HG03457 (cell line): ENCODE data around the gene BRS3.

Experiments
- ATAC-seq: cut with Tn5 transposase; IDR thresholded peaks from one replicate; pipeline ENCODE4 v1.9.1; 2021; ENCODE audit warnings: moderate number of reproducible peaks; ENCODE audit not compliant: unreplicated experiment

The BRS3 gene

GRCh38 chrX:136493011-136493410 is 5.3 kb downstream of the BRS3 start:
- no peak for ATAC-seq

- no peak for ATAC-seq
Observed at GRCh38 chrX:136495043-136495442, 7.3 kb downstream of the BRS3 start.

- ATAC-seq = no peak
Observed at GRCh38 chrX:136496186-136496763, 8.5 kb downstream of the BRS3 start.

GRCh38 chrX:136496764-136497555 is 9.2 kb downstream of the BRS3 start:
- ATAC-seq = peak; percentile 70

- no peak for ATAC-seq
Observed at GRCh38 chrX:136497556-136498052, 9.9 kb downstream of the BRS3 start, which contains the start of gene HTATSF1. HTATSF1 (plus strand) TSS chrX:136497592; CDS start chrX:136497685, 93 bp downstream.

GRCh38 chrX:136519069-136519468 is 31.3 kb downstream of the BRS3 start:
- ATAC-seq = no peak

- no peak for ATAC-seq
Observed at GRCh38 chrX:136523770-136524169, 36.0 kb downstream of the BRS3 start.

- ATAC-seq = no peak
Observed at GRCh38 chrX:136525738-136526606, 38.2 kb downstream of the BRS3 start.

- ATAC-seq = no peak
Observed at GRCh38 chrX:136528645-136529315, 41.0 kb downstream of the BRS3 start.

GRCh38 chrX:136529795-136530194 is 42.0 kb downstream of the BRS3 start:
- no peak for ATAC-seq

GRCh38 chrX:136531951-136532350 is 44.2 kb downstream of the BRS3 start, which contains the start of gene VGLL1:
VGLL1 (plus strand) TSS chrX:136532215; CDS start chrX:136536021, 3,806 bp downstream.
- ATAC-seq = no peak

GRCh38 chrX:136534131-136534530 is 46.4 kb downstream of the BRS3 start:
- ATAC-seq = no peak

GRCh38 chrX:136538811-136539210 is 51.1 kb downstream of the BRS3 start:
- no peak for ATAC-seq

GRCh38 chrX:136540226-136540625 is 52.5 kb downstream of the BRS3 start:
- no peak for ATAC-seq

GRCh38 chrX:136541294-136541693 is 53.5 kb downstream of the BRS3 start:
- no peak for ATAC-seq

GRCh38 chrX:136542281-136542680 is 54.5 kb downstream of the BRS3 start:
- ATAC-seq = no peak
